Mesothelial cell of epicardium (in vitro differentiated cells): ENCODE results near the gene SPANXN2. TPM values are rescaled to one million over a fixed set of nuclear protein-coding genes. Genes with fewer than 3 reads are reported as not detected.

Experiments used
- DNase-seq, 2 experiments: peaks; one replicate each; pipeline ENCODE4 v3.0.0; 2021; ENCODE audit warnings: low spot score in 2 of 2; ENCODE audit not compliant: unreplicated experiment in 2 of 2
- H3K27ac Mint-ChIP-seq: 2 replicates; pipeline ENCODE4 v1.8.0; 2021; ENCODE audit warnings: mixed read lengths
- H3K27me3 Mint-ChIP-seq: 2 replicates; pipeline ENCODE4 v1.8.0; 2021; ENCODE audit warnings: low read depth, mixed read lengths
- H3K36me3 Mint-ChIP-seq: 2 replicates; pipeline ENCODE4 v1.8.0; 2021; ENCODE audit warnings: mixed read lengths
- H3K4me1 Mint-ChIP-seq: 2 replicates; pipeline ENCODE4 v1.8.0; 2021; ENCODE audit warnings: mixed read lengths
- H3K4me3 Mint-ChIP-seq: 2 replicates; pipeline ENCODE4 v1.8.0; 2021; ENCODE audit warnings: mild to moderate bottlenecking, moderate library complexity, mixed read lengths
- H3K9me3 Mint-ChIP-seq: 2 replicates; pipeline ENCODE4 v1.8.0; 2021; ENCODE audit warnings: mixed read lengths
- total RNA-seq: library from RNA; stranded (reverse); gene quantifications from 3 replicates; pipeline ENCODE4 v1.2.1, GENCODE V29; 2021
- TF ChIP-seq, protein P1 (sequence below): fragments of 200-600 bp; sonication (generic); IDR thresholded peaks from one replicate; pipeline ENCODE4 v1.5.0; 2021; ENCODE audit warnings: antibody characterized with exemption; ENCODE audit not compliant: unreplicated experiment

The SPANXN2 gene
- total RNA-seq, 1 donor from 2014 or later, result not detected

DNA sequence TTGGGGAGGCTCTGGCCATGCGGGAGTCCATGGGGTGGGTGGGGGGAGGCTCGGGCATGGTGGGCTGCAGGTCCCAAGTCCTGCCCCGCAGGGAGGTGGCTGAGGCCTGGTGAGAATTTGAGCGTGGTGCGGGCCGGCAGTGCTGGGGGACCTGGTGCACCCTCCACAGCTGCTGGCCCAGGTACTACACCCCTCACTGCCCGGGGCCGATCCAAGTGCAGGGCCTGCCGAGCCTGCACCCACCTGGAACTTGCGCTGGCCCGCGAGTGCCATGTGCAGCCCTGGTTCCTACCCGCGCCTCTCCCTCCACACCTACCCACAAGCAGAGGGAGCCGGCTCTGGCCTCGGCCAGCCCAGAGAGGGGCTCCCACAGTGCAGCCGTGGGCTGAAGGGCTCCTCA, 5.7 kb upstream of the SPANXN2 start:
- Mint-ChIP-seq H3K27ac (no peak overlapping the region), H3K27me3 (no peaks in the 10 kb centered on the region), H3K36me3 (no peaks in the 10 kb centered on the region), H3K4me3 (no peak overlapping the region), H3K4me1 (no peaks in the 10 kb centered on the region), H3K9me3 (peaks cover 54% of the 10 kb centered on the region)
- DNase-seq, result no peak
- TF ChIP-seq, protein P1, sequence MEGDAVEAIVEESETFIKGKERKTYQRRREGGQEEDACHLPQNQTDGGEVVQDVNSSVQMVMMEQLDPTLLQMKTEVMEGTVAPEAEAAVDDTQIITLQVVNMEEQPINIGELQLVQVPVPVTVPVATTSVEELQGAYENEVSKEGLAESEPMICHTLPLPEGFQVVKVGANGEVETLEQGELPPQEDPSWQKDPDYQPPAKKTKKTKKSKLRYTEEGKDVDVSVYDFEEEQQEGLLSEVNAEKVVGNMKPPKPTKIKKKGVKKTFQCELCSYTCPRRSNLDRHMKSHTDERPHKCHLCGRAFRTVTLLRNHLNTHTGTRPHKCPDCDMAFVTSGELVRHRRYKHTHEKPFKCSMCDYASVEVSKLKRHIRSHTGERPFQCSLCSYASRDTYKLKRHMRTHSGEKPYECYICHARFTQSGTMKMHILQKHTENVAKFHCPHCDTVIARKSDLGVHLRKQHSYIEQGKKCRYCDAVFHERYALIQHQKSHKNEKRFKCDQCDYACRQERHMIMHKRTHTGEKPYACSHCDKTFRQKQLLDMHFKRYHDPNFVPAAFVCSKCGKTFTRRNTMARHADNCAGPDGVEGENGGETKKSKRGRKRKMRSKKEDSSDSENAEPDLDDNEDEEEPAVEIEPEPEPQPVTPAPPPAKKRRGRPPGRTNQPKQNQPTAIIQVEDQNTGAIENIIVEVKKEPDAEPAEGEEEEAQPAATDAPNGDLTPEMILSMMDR, result no peak

- H3K27ac Mint-ChIP-seq, result no peak overlapping the region
- H3K9me3 Mint-ChIP-seq, result peaks cover 42% of the 10 kb centered on the region
- TF ChIP-seq, protein P1, result no peak
- no peaks in the 10 kb centered on the region for H3K4me1 Mint-ChIP-seq
- no peaks in the 10 kb centered on the region for H3K27me3 Mint-ChIP-seq
- no peaks in the 10 kb centered on the region for H3K36me3 Mint-ChIP-seq
- H3K4me3 Mint-ChIP-seq, result no peak overlapping the region
- no peak for DNase-seq
Observed at GRCh38 chrX:143701460-143701859, 19.1 kb downstream of the SPANXN2 start.

- no peaks in the 10 kb centered on the region for H3K27me3 Mint-ChIP-seq
- H3K36me3 Mint-ChIP-seq, result no peaks in the 10 kb centered on the region
- no peaks in the 10 kb centered on the region for H3K4me1 Mint-ChIP-seq
- no peak overlapping the region for H3K4me3 Mint-ChIP-seq
- TF ChIP-seq, protein P1, result no peak
- DNase-seq, result no peak
- H3K27ac Mint-ChIP-seq, result no peak overlapping the region
- H3K9me3 Mint-ChIP-seq, result peaks cover 13% of the 10 kb centered on the region
Observed at GRCh38 chrX:143694885-143695284, 25.7 kb downstream of the SPANXN2 start.

DNA sequence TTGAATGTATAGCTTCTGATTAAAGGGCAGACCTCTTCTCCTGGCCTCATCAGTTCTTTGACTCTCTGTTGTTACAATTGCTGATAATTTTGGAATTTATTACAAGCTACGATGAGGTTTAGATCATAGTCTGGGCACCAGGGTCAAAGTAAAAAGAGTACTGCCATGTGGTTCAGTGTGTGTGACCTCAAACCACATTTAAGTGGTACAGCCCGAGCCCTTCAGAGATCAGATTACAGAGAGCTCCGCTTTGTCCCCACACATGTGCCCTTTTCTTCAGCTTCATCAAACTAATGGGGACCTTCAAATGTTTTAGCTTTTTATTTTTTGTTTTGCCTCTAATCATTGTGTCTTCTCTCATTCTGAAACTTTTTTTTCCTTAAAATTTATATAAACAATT, 37.1 kb downstream of the SPANXN2 start:
- Mint-ChIP-seq H3K4me3 (no peak overlapping the region), H3K4me1 (no peaks in the 10 kb centered on the region), H3K9me3 (peaks cover 28% of the 10 kb centered on the region), H3K36me3 (no peaks in the 10 kb centered on the region), H3K27ac (no peak overlapping the region), H3K27me3 (no peaks in the 10 kb centered on the region)
- no peak for DNase-seq
- TF ChIP-seq, protein P1, result no peak

DNA sequence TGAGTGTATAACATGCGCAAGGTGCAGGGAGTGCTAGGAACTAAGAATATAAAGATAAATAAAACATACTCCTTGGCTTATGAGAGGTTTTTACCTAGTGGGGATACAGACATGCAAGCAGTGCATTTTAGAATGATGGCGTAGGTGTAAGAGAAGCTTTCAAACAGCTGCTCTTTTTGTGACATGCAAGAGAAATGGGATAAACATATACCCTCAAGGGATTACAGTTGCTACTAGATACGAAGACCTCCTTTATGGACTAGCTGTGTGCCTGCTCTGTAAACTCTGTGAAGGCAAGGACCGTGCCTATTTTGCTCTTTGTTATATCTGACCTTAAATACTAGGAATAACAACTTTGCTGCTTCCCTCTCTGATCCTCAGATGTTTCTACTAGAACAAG, 45.6 kb downstream of the SPANXN2 start:
- no peak overlapping the region for H3K27ac Mint-ChIP-seq
- DNase-seq, result no peak
- no peaks in the 10 kb centered on the region for H3K36me3 Mint-ChIP-seq
- H3K27me3 Mint-ChIP-seq, result no peaks in the 10 kb centered on the region
- no peak overlapping the region for H3K4me3 Mint-ChIP-seq
- peaks cover 32% of the 10 kb centered on the region for H3K9me3 Mint-ChIP-seq
- TF ChIP-seq, protein P1, result no peak
- no peaks in the 10 kb centered on the region for H3K4me1 Mint-ChIP-seq

- no peaks in the 10 kb centered on the region for H3K4me1 Mint-ChIP-seq
- peaks cover 2% of the 10 kb centered on the region for H3K27me3 Mint-ChIP-seq
- peaks cover 17% of the 10 kb centered on the region for H3K9me3 Mint-ChIP-seq
- DNase-seq, result no peak
- no peaks in the 10 kb centered on the region for H3K36me3 Mint-ChIP-seq
- TF ChIP-seq, protein P1, result no peak
- H3K4me3 Mint-ChIP-seq, result no peak overlapping the region
- no peak overlapping the region for H3K27ac Mint-ChIP-seq
Observed at GRCh38 chrX:143669395-143669794, 51.2 kb downstream of the SPANXN2 start.
